Stimulated activated CD4-positive, alpha-beta T cell treated with anti-CD3 and anti-CD28 coated beads, Interleukin-12 subunit alpha, Interleukin-12 subunit beta, amount 100 ng/mL, for 4 hours (primary cell): ENCODE results near the gene CASP12.
"Not testable (repeated sequence)": the region's sequence is repeated elsewhere in the genome, so short reads cannot be mapped to it uniquely, and the experiment has no call there.

Experiments used
- DNase-seq: peaks from one replicate; pipeline ENCODE4 v3.0.0-alpha.2; 2020

CASP12 gene

DNA sequence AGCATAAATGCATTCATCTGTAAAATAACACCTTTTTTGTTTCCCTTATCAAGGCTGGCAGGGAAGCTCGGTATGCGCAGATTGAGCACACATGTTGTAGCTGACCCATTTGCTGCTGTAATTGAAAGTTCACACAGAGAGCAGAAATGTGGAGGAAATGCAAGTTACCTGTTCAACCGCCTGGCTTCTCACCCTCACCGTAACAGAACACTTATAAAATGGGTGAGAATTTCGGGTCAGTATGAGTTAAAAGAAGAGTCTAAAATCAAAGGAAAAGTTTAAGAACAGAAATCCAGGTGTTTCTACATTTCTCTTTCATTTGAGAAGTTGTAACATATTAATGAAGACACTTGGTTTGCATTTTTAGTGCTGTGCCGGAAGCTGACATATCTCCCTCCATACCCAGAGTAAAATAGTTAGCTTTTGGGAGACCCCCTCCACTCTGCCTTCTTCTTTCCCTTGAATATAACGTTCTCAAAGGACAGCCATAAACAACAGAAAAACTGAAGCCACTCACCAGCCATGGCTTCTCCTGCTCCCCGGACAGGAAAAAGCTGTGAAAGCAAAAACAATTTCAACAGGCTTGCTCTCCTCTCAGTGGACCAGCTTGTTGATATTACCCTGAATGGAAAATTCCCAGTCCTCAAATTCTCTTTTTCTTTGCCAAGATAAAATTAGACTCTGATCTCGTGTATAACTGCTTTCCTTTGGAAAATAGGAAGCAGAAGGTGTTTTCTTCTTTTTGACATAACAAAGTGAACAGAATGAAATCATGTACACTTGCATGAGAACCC is at the start of gene CASP12:
CASP12 (minus strand) TSS at position 570 of the 794 bp plus-strand sequence.
- DNase-seq, result no peak

DNA sequence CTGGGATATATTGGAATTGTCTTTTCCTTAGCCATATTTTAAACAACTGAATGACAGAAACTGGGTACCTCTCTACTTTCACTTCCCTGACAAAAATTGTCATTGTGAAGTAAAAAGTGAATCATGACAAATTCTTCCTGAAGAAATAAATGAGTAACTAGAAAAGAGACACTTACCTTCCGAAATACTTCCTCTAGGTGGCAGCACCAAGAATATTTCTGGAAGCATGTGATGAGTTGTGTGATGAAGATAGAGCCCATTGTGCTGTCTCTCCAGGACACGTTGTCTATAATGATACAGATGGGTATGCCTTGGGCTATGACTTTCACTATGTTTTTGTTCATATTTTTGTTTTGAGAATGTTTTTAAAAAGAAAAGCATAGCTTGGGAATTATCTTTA is 48.6 kb upstream of the CASP12 start:
- no peak for DNase-seq

DNA sequence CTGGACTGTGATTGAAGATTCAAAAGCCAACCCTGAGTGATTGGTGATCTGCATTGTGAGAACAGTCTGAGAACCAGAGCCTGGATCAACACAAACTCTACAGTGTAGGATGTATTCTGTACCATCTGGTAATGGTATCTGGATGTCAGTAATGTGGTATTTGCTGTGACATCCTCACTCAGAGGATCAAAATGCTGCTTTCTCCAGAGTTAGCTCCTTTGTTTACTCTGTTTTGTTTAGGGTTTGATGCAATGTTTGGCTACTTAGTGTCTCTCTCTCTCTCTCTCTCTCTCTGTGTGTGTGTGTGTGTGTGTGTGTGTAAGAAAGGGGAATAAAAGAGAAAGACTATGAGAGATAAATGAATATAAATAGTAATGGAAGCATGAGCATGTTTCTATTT is 45.8 kb upstream of the CASP12 start:
- no peak for DNase-seq

DNA sequence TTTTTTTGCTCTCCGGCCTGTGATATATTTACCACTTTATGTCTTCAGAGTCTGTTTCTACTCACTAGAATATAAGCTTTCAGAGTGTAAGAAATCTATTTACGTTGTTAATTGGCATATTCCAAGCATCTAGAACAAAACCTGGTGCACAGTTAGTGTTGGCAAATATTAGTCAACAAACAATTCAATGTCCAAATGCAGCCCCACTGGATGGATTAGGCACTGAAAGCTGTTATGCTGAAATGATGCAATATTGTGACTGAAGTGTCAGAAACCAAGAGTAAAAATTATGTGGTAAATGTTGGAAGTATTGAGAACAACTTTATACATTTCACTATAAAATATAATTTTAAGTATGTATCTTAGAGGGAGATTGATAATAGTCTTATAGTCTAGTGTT is 45.3 kb upstream of the CASP12 start:
- DNase-seq, result no peak

DNA sequence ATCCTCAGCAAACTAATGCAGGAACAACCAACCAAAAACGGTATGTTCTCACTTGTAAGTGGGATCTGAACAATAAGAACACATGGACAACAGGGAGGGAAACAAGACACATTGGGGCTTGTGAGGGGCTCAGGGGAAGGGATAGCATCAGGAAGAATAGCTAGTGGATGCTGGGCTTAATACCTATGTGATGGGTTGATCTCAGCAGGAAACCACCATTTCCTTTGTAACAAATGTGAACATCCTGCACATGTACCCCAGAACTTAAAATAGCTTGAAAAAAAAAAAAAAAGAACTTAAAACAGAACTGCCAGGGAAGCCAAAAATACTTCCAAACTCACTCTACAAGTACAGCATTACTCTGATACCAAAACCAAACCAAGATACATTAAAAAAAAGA is 36.3 kb upstream of the CASP12 start:
- DNase-seq, result no peak

- not testable (repeated sequence) for DNase-seq
These were observed 35.8 kb upstream of the CASP12 start for GRCh38 chr11:104934073-104934472.

DNA sequence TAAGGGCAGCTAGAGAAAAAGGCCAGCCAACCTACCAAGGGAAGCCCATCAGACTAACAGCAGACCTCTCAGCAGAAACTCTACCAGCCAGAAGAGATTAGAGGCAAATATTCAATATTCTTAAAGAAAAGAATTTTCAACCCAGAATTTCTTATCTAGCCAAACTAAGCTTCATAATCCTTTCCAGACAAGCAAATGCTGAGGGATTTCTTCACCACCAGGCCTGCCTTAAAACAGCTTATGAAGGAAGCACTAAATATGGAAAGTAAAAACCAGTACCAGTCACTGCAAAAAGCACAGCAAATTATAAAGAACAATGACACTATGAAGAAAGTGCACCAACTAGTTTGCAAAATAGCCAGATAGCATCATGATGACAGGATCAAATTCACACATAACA is 30.6 kb upstream of the CASP12 start:
- DNase-seq, result no peak

DNA sequence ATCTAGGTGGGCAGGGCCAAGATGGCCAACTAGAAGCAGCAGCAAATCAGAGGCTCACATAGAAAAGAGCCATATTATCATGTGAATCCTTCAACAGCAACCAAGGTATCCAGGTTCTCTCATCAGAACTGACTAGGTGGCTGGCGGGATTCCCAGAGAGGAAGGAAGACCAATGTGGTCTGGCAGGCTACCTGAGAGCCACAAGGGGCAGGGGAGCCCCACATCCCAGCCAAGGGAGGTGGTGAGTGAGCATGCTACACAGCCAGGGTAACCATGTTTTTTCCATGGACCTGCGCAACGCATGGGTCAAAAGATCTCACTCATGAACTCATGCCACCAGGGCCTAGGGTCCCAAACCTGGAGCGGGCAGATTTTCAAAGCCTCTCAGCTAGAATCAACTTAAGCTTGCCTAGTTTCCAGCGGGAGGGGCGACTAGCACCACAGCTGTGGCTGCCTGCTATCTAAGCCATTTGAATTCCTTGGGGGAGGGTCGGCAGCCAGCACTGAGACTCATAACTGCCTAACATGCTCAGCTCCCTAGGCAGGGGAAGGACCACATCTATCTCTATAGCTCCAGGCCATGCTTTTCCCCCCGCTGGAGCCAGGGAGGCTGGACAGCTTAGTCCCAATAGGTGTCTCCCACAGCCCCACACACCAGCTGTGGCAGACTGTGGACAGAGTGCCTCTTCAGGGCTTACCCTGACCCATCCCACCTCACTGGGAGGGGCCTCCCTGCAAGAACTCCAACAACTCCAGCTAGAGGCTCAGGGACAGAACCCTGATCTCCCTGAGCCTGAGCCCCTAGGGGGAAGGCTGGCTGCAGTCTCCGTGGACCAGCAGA is 28.7 kb upstream of the CASP12 start:
- no peak for DNase-seq

- DNase-seq, result no peak
These were observed 27.6 kb upstream of the CASP12 start for GRCh38 chr11:104925850-104926249.

DNA sequence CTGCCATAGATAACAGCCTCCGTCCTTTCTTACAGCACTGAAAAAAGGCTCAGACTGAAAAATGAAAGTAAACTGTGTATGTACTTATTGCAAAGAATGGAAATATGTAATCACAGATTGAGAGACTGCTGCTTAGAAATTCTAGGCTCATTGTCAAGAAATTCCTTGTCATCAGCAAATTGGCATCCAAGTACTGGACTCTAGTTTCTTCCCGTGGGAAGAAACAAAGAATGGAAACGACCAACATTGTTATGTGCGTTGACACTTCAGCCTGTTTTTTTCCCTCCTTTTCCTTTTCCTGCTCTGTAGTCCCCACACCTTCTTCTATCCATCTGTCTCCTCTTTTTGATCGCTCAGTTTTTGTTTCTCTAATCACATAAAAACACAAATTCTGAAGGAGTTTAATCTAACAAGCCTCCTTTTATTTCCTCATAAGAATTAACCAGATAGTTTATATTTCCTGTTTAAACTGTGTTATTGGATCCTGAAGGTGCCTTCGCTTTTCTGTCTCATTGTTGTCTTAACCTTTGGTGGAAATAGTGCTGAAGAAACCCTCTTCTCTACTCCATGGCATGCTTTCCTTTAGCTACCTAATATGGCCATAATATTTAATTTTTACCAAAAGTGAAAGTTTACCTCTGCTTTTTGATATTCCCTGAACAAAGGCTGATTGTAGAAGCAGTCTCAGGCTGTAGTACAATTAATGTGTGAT is 20.0 kb upstream of the CASP12 start:
- DNase-seq, result no peak

GRCh38 chr11:104917271-104918112 is 19.2 kb upstream of the CASP12 start:
- DNase-seq, result no peak

GRCh38 chr11:104916442-104916841 is 18.2 kb upstream of the CASP12 start:
- DNase-seq, result no peak

DNA sequence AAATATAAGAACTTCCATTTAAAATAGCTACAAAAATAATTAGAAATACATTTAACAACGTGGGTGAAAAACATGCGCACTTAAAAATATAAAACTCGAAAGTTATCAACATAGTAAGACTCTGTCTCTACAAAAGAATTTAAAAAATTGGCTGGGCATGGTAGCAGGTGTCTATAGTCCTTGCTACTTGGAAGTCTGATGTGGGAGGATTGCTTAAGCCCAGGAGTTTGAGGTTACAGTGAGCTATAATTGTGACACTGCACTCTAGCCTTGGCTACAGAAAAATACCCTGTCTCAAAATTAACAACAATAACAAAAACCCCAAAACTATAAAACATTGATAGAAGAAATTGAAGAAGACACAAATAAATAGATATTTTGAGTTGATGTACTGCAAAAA is 13.8 kb upstream of the CASP12 start:
- no peak for DNase-seq

- DNase-seq, result no peak
These were observed 9.9 kb upstream of the CASP12 start for GRCh38 chr11:104908186-104908531.

- DNase-seq, result no peak
These were observed 9.4 kb upstream of the CASP12 start for GRCh38 chr11:104907521-104908185.

GRCh38 chr11:104905271-104905670 is 7.0 kb upstream of the CASP12 start:
- DNase-seq, result no peak

- no peak for DNase-seq
These were observed 966 bp upstream of the CASP12 start for GRCh38 chr11:104899226-104899625.

GRCh38 chr11:104898685-104899013 is 389 bp upstream of the CASP12 start:
- no peak for DNase-seq

GRCh38 chr11:104895634-104896033 is 2.6 kb downstream of the CASP12 start:
- DNase-seq, result no peak

- no peak for DNase-seq
These were observed 4.4 kb downstream of the CASP12 start for GRCh38 chr11:104893876-104894275.

GRCh38 chr11:104892723-104893511 is 5.3 kb downstream of the CASP12 start:
- DNase-seq, result no peak
